ENCODE data around the gene MYO1D.
"Not testable (repeated sequence)": the region's sequence is repeated elsewhere in the genome, so short reads cannot be mapped to it uniquely, and the experiment has no call there.

The MYO1D gene

GRCh38 chr17:32894245-32894644 is 17.3 kb upstream of the MYO1D start:
- DNase-seq (ENCODE audit: low spot score): peak; percentile 59

GRCh38 chr17:32887410-32887809 is 10.5 kb upstream of the MYO1D start:
- DNase-seq (ENCODE audit: low spot score): not testable (repeated sequence)

GRCh38 chr17:32886951-32887350 is 10.0 kb upstream of the MYO1D start:
- DNase-seq (ENCODE audit: low spot score): not testable (repeated sequence)

GRCh38 chr17:32882734-32883133 is 5.8 kb upstream of the MYO1D start:
- DNase-seq (ENCODE audit: low spot score): no peak

- peak; percentile 31 for DNase-seq (ENCODE audit: low spot score)
Observed at GRCh38 chr17:32882029-32882428, 5.1 kb upstream of the MYO1D start.

- no peak for DNase-seq (ENCODE audit: low spot score)
Observed at GRCh38 chr17:32880671-32881453, 3.9 kb upstream of the MYO1D start.

GRCh38 chr17:32879134-32879533 is 2.2 kb upstream of the MYO1D start:
- DNase-seq (ENCODE audit: low spot score): no peak

GRCh38 chr17:32878211-32878610 is 1.3 kb upstream of the MYO1D start:
- no peak for DNase-seq (ENCODE audit: low spot score)

GRCh38 chr17:32877164-32877764 is 340 bp upstream of the MYO1D start:
- peak; percentile 97 for DNase-seq (ENCODE audit: low spot score)

- DNase-seq (ENCODE audit: low spot score): no peak
Observed at GRCh38 chr17:32875923-32876416, 954 bp downstream of the MYO1D start.

- no peak for DNase-seq (ENCODE audit: low spot score)
Observed at GRCh38 chr17:32875230-32875917, 1.6 kb downstream of the MYO1D start.

GRCh38 chr17:32873114-32873513 is 3.8 kb downstream of the MYO1D start:
- no peak for DNase-seq (ENCODE audit: low spot score)

GRCh38 chr17:32871746-32872145 is 5.2 kb downstream of the MYO1D start:
- no peak for DNase-seq (ENCODE audit: low spot score)

- no peak for DNase-seq (ENCODE audit: low spot score)
Observed at GRCh38 chr17:32870969-32871368, 6.0 kb downstream of the MYO1D start.

GRCh38 chr17:32870027-32870670 is 6.8 kb downstream of the MYO1D start:
- no peak for DNase-seq (ENCODE audit: low spot score)

- DNase-seq (ENCODE audit: low spot score): no peak
Observed at GRCh38 chr17:32869345-32870026, 7.4 kb downstream of the MYO1D start.

GRCh38 chr17:32865141-32865540 is 11.8 kb downstream of the MYO1D start:
- DNase-seq (ENCODE audit: low spot score): no peak

GRCh38 chr17:32863559-32863958 is 13.4 kb downstream of the MYO1D start:
- DNase-seq (ENCODE audit: low spot score): no peak

- DNase-seq (ENCODE audit: low spot score): no peak
Observed at GRCh38 chr17:32862940-32863339, 14.0 kb downstream of the MYO1D start.

- no peak for DNase-seq (ENCODE audit: low spot score)
Observed at GRCh38 chr17:32861981-32862380, 14.9 kb downstream of the MYO1D start.

- DNase-seq (ENCODE audit: low spot score): peak; percentile 57
Observed at GRCh38 chr17:32859857-32860525, 16.9 kb downstream of the MYO1D start.

Data from hematopoietic multipotent progenitor cell treated with erythropoietin and hydrocortisone succinate and interleukin-3 and kit ligand, for 17 days (in vitro differentiated cells).